HepG2 (cell line): ENCODE data around the gene FHDC1.

Source experiments
- CEBPG ChIP-seq: IDR thresholded peaks from 2 replicates; pipeline ENCODE4 v1.6.1; 2016
- PAX8 ChIP-seq: sonication (generic); formaldehyde crosslinking; IDR thresholded peaks from 2 replicates; pipeline ENCODE4 v1.8.0; 2022; ENCODE audit warnings: mild to moderate bottlenecking, missing genetic modification reagents, borderline replicate concordance
- REST ChIP-seq, 2 experiments: IDR thresholded peaks; 2 replicates each; pipeline ENCODE4 v1.6.1; 2011 to 2012; ENCODE audit warnings: low read length in 2 of 2, borderline replicate concordance in 1 of 2, low read depth in 1 of 2, mild to moderate bottlenecking in 1 of 2, moderate library complexity in 1 of 2
- SUZ12 ChIP-seq: fragments of 150-350 bp; IDR thresholded peaks from 2 replicates; pipeline ENCODE4 v1.6.1; 2014; ENCODE audit warnings: low read depth, low read length
- TBL1XR1 ChIP-seq: fragments of 150-350 bp; IDR thresholded peaks from 2 replicates; pipeline ENCODE4 v1.6.1; 2014; ENCODE audit warnings: borderline replicate concordance, low read length; ENCODE audit not compliant: partially characterized antibody
- TF ChIP-seq, protein P1 (sequence below): sonication (generic); formaldehyde crosslinking; IDR thresholded peaks from 2 replicates; pipeline ENCODE4 v1.5.0; 2020; ENCODE audit warnings: mild to moderate bottlenecking, missing genetic modification reagents, moderate library complexity

DNA sequence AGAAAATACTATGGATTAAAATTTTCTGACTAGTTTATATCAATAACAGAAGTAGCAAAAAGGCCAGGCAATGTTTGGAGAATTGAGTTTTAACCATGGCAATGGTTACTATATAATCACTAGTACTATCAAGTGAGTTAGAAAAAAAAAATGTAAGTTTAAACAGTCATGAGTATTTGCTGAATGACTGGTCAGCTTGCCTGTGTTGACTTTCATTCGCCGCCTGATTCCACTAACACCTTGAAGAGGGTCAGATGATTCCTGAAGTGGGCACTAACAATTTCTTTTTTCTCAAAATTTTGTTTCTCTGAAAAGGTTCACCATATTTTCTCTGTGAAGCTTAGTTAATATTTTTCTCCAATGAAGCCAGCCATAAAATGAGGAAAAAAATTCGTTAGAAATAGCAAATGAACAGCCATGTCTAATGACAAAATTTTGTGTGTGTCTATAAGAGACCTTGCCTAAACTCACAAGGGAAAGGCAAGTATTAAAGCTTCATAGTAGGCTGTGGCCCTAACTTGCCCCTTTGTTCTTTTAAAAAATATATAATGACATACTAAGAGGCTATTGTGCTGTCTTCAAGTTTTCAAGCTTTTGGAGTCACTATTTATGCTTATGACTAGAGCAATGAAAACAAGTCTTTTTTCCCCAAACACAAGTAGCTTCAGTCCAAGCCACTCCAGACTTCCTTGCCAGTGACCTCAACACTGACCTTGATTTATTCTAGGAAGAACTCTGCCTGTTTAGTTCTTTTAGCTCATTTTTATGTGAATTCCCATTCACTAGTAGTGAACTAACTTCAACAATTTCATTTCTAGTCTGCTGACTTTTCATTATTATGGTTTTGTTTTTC, 18.4 kb upstream of the FHDC1 start:
- TF ChIP-seq REST (IDR thresholded peaks at IDR 0.05; ENCODE audit: borderline replicate concordance in 1 of 2, low read depth in 1 of 2, low read length in 2 of 2) (no peak), PAX8 (CRISPR knock-in tag) (no peak), TBL1XR1 (no peak), SUZ12 (no peak), CEBPG (CRISPR knock-in tag) (no peak)
- TF ChIP-seq, protein P1, sequence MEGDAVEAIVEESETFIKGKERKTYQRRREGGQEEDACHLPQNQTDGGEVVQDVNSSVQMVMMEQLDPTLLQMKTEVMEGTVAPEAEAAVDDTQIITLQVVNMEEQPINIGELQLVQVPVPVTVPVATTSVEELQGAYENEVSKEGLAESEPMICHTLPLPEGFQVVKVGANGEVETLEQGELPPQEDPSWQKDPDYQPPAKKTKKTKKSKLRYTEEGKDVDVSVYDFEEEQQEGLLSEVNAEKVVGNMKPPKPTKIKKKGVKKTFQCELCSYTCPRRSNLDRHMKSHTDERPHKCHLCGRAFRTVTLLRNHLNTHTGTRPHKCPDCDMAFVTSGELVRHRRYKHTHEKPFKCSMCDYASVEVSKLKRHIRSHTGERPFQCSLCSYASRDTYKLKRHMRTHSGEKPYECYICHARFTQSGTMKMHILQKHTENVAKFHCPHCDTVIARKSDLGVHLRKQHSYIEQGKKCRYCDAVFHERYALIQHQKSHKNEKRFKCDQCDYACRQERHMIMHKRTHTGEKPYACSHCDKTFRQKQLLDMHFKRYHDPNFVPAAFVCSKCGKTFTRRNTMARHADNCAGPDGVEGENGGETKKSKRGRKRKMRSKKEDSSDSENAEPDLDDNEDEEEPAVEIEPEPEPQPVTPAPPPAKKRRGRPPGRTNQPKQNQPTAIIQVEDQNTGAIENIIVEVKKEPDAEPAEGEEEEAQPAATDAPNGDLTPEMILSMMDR, result no peak
